GM10248 (cell line): ENCODE measurements around the gene DDX50.
"Not testable (repeated sequence)": the region's sequence is repeated elsewhere in the genome, so short reads cannot be mapped to it uniquely, and the experiment has no call there.

ENCODE experiments used
- CTCF ChIA-PET: fragments of 300-600 bp; sonication (Branson Sonifier 250); formaldehyde crosslinking; extraction: SDS; loops from one replicate; lab custom pipeline; 2021; ENCODE audit warnings: antibody characterized with exemption; lab: Yijun Ruan, JAX
- POLR2A ChIA-PET: fragments of 350-650 bp; sonication (Branson Sonifier 250); formaldehyde crosslinking; extraction: SDS; loops from one replicate; lab custom pipeline; 2020; ENCODE audit warnings: antibody characterized with exemption; lab: Yijun Ruan, JAX
- DNase-seq: peaks from one replicate; pipeline ENCODE4 v3.0.0; 2012; ENCODE audit errors: extremely low spot score
- TF ChIP-seq, protein P1 (sequence below): IDR thresholded peaks from 2 replicates; pipeline ENCODE4 v1.5.1; 2012; ENCODE audit warnings: mild to moderate bottlenecking, low read depth; ENCODE audit errors: extremely low read depth, missing control alignments, control extremely low read depth

DDX50 gene

GRCh38 chr10:68955832-68956532 is 54.9 kb downstream of the DDX50 start, which contains the start of gene DDX21:
DDX21 (plus strand) TSS chr10:68956170; CDS start chr10:68956226, 56 bp downstream.
- CTCF ChIA-PET: interaction anchor here (0.8 to 2.2 kb wide), 18 partner anchors 9 to 447 kb away, joined by 3 to 10 read pairs (median 4); partner anchors contain the start of gene SRGN
- DNase-seq: peak; percentile 94
- TF ChIP-seq, protein P1, sequence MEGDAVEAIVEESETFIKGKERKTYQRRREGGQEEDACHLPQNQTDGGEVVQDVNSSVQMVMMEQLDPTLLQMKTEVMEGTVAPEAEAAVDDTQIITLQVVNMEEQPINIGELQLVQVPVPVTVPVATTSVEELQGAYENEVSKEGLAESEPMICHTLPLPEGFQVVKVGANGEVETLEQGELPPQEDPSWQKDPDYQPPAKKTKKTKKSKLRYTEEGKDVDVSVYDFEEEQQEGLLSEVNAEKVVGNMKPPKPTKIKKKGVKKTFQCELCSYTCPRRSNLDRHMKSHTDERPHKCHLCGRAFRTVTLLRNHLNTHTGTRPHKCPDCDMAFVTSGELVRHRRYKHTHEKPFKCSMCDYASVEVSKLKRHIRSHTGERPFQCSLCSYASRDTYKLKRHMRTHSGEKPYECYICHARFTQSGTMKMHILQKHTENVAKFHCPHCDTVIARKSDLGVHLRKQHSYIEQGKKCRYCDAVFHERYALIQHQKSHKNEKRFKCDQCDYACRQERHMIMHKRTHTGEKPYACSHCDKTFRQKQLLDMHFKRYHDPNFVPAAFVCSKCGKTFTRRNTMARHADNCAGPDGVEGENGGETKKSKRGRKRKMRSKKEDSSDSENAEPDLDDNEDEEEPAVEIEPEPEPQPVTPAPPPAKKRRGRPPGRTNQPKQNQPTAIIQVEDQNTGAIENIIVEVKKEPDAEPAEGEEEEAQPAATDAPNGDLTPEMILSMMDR: peak; percentile 55
- POLR2A ChIA-PET: interaction anchor here (0.6 to 0.8 kb wide), 2 partner anchors 16 to 196 kb away, joined by 4 to 5 read pairs; no protein-coding TSS in a partner anchor

- ChIA-PET CTCF (interaction anchor here (1.6 to 1.9 kb wide), 2 partner anchors 8 to 11 kb away, joined by 4 to 6 read pairs; no protein-coding TSS in a partner anchor), POLR2A (interaction anchor here (0.6 to 0.8 kb wide), 3 partner anchors 15 to 1213 kb away, joined by 3 to 5 read pairs (median 4); partner anchors contain the start of gene SAR1A)
- TF ChIP-seq, protein P1: no peak
- no peak for DNase-seq
Observed at GRCh38 chr10:68957284-68957615, 56.1 kb downstream of the DDX50 start.

- CTCF ChIA-PET: interaction anchor here (1.9 kb wide), 1 partner anchor 9 kb away, joined by 6 read pairs; no protein-coding TSS in a partner anchor
- POLR2A ChIA-PET: interaction anchor here (0.6 kb wide), 1 partner anchor 87 kb away, joined by 4 read pairs; no protein-coding TSS in a partner anchor
- TF ChIP-seq, protein P1: no peak
- DNase-seq: no peak
Observed at GRCh38 chr10:68957654-68958053, 56.5 kb downstream of the DDX50 start.

- DNase-seq: no peak
- ChIA-PET POLR2A (no interaction called here), CTCF (interaction anchor here (0.7 to 1.4 kb wide), 5 partner anchors 9 to 263 kb away, joined by 3 to 4 read pairs (median 3); no protein-coding TSS in a partner anchor)
- TF ChIP-seq, protein P1: no peak
Observed at GRCh38 chr10:68959695-68960527, 58.8 kb downstream of the DDX50 start.

DNA sequence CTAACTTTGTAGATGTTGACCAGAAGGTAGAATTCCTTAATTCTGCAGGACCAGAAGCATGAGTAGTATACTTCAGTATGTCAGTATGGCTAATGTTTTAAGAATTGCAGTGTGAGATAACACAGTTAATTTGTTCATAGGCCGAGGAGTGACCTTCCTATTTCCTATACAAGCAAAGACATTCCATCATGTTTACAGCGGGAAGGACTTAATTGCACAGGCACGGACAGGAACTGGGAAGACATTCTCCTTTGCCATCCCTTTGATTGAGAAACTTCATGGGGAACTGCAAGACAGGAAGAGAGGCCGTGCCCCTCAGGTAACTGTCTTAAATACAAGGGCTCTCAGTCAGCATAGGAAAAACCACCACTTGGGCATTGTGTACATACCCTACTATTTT is 62.0 kb downstream of the DDX50 start:
- DNase-seq: no peak
- TF ChIP-seq, protein P1: no peak
- ChIA-PET POLR2A (no interaction called here), CTCF (no interaction called here)

- CTCF ChIA-PET: interaction anchor here (0.7 to 1.5 kb wide), 3 partner anchors 10 to 15 kb away, joined by 4 to 5 read pairs (median 4); no protein-coding TSS in a partner anchor
- TF ChIP-seq, protein P1: no peak
- DNase-seq: no peak
- POLR2A ChIA-PET: interaction anchor here (0.5 kb wide), 1 partner anchor 12 kb away, joined by 7 read pairs; no protein-coding TSS in a partner anchor
Observed at GRCh38 chr10:68973975-68974374, 72.9 kb downstream of the DDX50 start.

DNA sequence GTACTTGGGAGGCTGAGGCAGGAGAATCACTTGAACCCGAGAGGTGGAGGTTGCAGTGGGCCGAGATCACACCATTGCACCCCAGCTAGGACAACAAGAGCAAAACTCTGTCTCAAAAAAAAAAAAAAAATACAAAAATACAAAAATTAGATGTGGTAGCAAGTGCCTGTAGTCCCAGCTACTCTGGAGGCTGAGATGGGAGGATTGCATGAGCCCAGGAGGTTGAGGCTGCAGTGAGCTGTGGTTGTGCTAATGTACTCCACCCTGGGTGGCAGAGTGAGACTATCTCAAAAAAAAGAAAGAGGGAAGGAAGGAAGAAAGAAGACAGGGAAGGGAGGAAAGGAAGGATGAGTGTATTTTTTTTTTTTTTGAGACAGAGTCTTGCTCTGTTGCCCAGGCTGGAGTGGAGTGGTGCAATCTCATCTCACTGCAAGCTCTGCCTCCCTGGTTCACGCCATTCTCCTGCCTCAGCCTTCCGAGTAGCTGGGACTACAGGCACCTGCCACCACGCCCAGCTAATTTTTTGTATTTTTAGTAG is 74.9 kb downstream of the DDX50 start:
- CTCF ChIA-PET, DNase-seq, POLR2A ChIA-PET: not testable (repeated sequence)

DNA sequence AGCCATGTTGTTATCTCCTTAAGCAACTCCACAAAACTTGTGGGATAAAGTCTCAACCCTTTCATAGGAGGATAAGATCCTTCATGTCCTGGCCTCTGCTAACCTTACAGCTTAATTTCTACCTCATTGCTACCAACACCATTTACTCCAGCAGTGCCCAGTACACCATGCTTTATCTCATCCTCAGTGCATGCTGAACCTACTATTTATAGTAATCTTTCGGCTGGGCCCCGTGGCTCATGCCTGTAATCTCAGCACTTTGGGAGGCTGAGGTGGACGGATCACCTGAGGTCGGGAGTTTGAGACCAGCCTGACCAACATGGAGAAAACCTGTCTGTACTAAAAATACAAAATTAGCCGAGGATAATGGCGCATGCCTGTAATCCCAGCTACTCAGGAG is 78.6 kb downstream of the DDX50 start:
- CTCF ChIA-PET: interaction anchor here (1.2 to 8.3 kb wide), 2 partner anchors 10 to 21 kb away, joined by 4 to 41 read pairs; no protein-coding TSS in a partner anchor
- POLR2A ChIA-PET, DNase-seq: not testable (repeated sequence)
